ENCODE data around the gene TMEM190.
A peak's percentile ranks its signal among the peaks of the same experiment; 100 is the strongest.

Gene TMEM190

GRCh38 chr19:55368106-55368505, 8.5 kb upstream of the TMEM190 start:
- no peak for DNase-seq (ENCODE audit: low spot score)
- no peak overlapping the region for H3K4me3 ChIP-seq
- H3K27ac ChIP-seq, result no peak overlapping the region
- no peak for TF ChIP-seq CTCF (IDR thresholded peaks at IDR 0.05)

- no peak for DNase-seq (ENCODE audit: low spot score)
- Histone ChIP-seq H3K4me3 (peak overlapping the region; percentile 61), H3K27ac (no peak overlapping the region)
- TF ChIP-seq CTCF (IDR thresholded peaks at IDR 0.05), result no peak
Measured at GRCh38 chr19:55368701-55369563, 7.7 kb upstream of the TMEM190 start.

GRCh38 chr19:55369653-55370304, 6.8 kb upstream of the TMEM190 start:
- H3K4me3 ChIP-seq, result peak overlapping the region; percentile 61
- TF ChIP-seq CTCF (IDR thresholded peaks at IDR 0.05), result no peak
- no peak overlapping the region for H3K27ac ChIP-seq
- DNase-seq (ENCODE audit: low spot score), result no peak

- DNase-seq (ENCODE audit: low spot score), result no peak
- no peak for TF ChIP-seq CTCF (IDR thresholded peaks at IDR 0.05)
- no peak within 1 kb of the TSS for H3K27ac ChIP-seq
- H3K4me3 ChIP-seq, result peak within 1 kb of the TSS; percentile 61
Measured at GRCh38 chr19:55370305-55370988, 6.2 kb upstream of the TMEM190 start, which contains the start of gene IL11. Gene IL11, minus strand, starts transcription at chr19:55370463. Its CDS starts 153 bp downstream, at chr19:55370310.

GRCh38 chr19:55372316-55373081, 4.1 kb upstream of the TMEM190 start:
- Histone ChIP-seq H3K27ac (no peak overlapping the region), H3K4me3 (no peak overlapping the region)
- no peak for TF ChIP-seq CTCF (IDR thresholded peaks at IDR 0.05)
- no peak for DNase-seq (ENCODE audit: low spot score)

GRCh38 chr19:55373306-55373992, 3.2 kb upstream of the TMEM190 start:
- Histone ChIP-seq H3K27ac (no peak overlapping the region), H3K4me3 (no peak overlapping the region)
- TF ChIP-seq CTCF (IDR thresholded peaks at IDR 0.05), result no peak
- DNase-seq (ENCODE audit: low spot score), result no peak

Data from coronary artery (tissue), 2 donors.